Lung (tissue), 13 donors: ENCODE measurements around the gene EI24. TPM values are rescaled to one million over a fixed set of nuclear protein-coding genes. Genes with fewer than 3 reads are reported as not detected.
A peak's percentile ranks its signal among the peaks of the same experiment; 100 is the strongest.

ENCODE experiments used
- ATAC-seq: fragments of 200-7000 bp; cut with Tn5 transposase; one replicate; pipeline ENCODE4 v1.9.1; 2020; ENCODE audit warnings: moderate number of reproducible peaks; ENCODE audit not compliant: insufficient read depth, low FRiP score
- DNase-seq, 3 donors: peaks; one replicate each; pipeline ENCODE4 v3.0.0-alpha.2; 2013 to 2017
- H3K27ac ChIP-seq, 2 donors: one replicate each; pipeline ENCODE4 v1.5.1; 2013; ENCODE audit warnings: mild to moderate bottlenecking in 2 of 2, moderate library complexity in 2 of 2, control low read depth in 1 of 2, inconsistent platforms in 1 of 2, low read depth in 1 of 2, low read length in 1 of 2
- H3K27me3 ChIP-seq, 3 donors: one replicate each; pipeline ENCODE4 v1.5.1; 2013; ENCODE audit warnings: low read length in 2 of 3; ENCODE audit not compliant: control insufficient read depth in 3 of 3, insufficient read depth in 3 of 3
- H3K36me3 ChIP-seq, 4 donors: one replicate each; pipeline ENCODE4 v1.5.1; 2013; ENCODE audit warnings: low read length in 4 of 4, mild to moderate bottlenecking in 1 of 4, moderate library complexity in 1 of 4; ENCODE audit not compliant: control insufficient read depth in 4 of 4, insufficient read depth in 4 of 4
- H3K4me1 ChIP-seq, 5 donors: one replicate each; pipeline ENCODE4 v1.5.1; 2013; ENCODE audit warnings: low read length in 5 of 5, mild to moderate bottlenecking in 2 of 5, moderate library complexity in 1 of 5; ENCODE audit not compliant: control insufficient read depth in 5 of 5, insufficient read depth in 5 of 5
- H3K4me3 ChIP-seq: one replicate; pipeline ENCODE4 v1.5.1; 2013; ENCODE audit warnings: mild to moderate bottlenecking, control low read depth, moderate library complexity
- H3K9ac ChIP-seq, 2 donors: one replicate each; pipeline ENCODE4 v1.5.1; 2013; ENCODE audit warnings: low read length in 2 of 2, control low read depth in 1 of 2; ENCODE audit not compliant: insufficient read depth in 1 of 2
- H3K9me3 ChIP-seq, 4 donors: one replicate each; pipeline ENCODE4 v1.5.1; 2013; ENCODE audit warnings: low read length in 3 of 4, mild to moderate bottlenecking in 1 of 4, moderate library complexity in 1 of 4; ENCODE audit not compliant: control insufficient read depth in 4 of 4, insufficient read depth in 3 of 4
- WGBS, 2 donors: extraction: QIAGEN DNeasy Blood & Tissue Kit; methylation state at CpG; one replicate each; pipeline ENCODE4 v1.1.7; 2013; 5-methylcytosine and 5-hydroxymethylcytosine counted together
- polyA plus RNA-seq, 2 donors: library from polyadenylated mRNA; stranded (reverse); fragments of 200-250 nt; gene quantifications; one replicate each; pipeline ENCODE4 v1.2.1, GENCODE V29; 2013
- small RNA-seq: library from RNA; depleted of rRNA; stranded (forward); fragments of <200 nt; gene quantifications from one replicate; pipeline ENCODE3, GENCODE V24; 2014; ENCODE audit warnings: low replicate concordance
- total RNA-seq, 2 donors: library from RNA; depleted of rRNA in 1 of 2; stranded (reverse); fragments of >200 nt in 1 of 2; gene quantifications; one replicate each; pipeline ENCODE4 v1.2.1, GENCODE V29; 2014 to 2021
- TF ChIP-seq, protein P1 (sequence below): IDR thresholded peaks from 2 replicates; pipeline ENCODE4 v1.5.1; 2012; ENCODE audit warnings: mild to moderate bottlenecking; ENCODE audit errors: control extremely low read depth, extremely low read depth
- donor health status: control.
- donor health status: control.
- donor health status: Bipolar disorder and iron deficiency.
- donor health status: healthy.
- donor health status: DM: yes; HTN: yes; CAD: no.

EI24 gene
- total and polyA plus RNA-seq, 4 donors = 36.7 to 84.8 (median 67.3) TPM

DNA sequence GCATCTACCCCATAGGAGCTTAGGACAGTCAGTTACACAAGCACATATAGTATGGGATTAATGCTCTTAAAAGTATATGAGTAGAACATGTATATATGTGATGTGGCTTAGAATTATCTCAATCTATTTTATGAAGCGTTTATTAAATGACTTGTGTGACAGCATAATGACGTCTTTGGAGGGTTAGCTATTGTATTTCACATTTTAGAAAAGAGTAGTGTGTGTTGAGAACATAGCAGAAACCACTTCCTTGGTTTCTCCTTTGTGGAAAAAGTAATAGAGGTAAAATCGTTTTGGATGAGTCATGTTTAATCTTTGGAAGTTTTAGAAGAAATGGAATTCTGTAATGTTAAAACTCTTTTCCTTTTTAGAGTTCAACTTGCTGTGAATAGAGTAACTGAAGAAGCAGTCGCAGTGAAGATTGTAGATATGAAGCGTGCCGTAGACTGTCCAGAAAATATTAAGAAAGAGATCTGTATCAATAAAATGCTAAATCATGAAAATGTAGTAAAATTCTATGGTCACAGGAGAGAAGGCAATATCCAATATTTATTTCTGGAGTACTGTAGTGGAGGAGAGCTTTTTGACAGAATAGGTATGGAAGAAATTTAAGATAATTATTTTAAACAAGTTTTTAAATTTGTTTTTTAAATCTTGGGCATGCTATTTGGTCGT, 58.1 kb downstream of the EI24 start:
- Histone ChIP-seq H3K36me3 (peaks cover 0 to 4% (median 1%) of the 10 kb centered on the region in 4 donors), H3K4me3 (no peak overlapping the region), H3K4me1 (peaks cover 0 to 18% (median 3%) of the 10 kb centered on the region in 5 donors), H3K9me3 (no peaks in the 10 kb centered on the region), H3K9ac (peak overlapping the region; percentile 71 to 84), H3K27me3 (no peaks in the 10 kb centered on the region), H3K27ac (no peak overlapping the region)
- WGBS, 2 donors = 68 to 72% methylated on average over 7 of the region's 7 CpGs
- no peak for ATAC-seq
- peak in 1 of 3 donors; percentile 10 for DNase-seq
- TF ChIP-seq, protein P1, sequence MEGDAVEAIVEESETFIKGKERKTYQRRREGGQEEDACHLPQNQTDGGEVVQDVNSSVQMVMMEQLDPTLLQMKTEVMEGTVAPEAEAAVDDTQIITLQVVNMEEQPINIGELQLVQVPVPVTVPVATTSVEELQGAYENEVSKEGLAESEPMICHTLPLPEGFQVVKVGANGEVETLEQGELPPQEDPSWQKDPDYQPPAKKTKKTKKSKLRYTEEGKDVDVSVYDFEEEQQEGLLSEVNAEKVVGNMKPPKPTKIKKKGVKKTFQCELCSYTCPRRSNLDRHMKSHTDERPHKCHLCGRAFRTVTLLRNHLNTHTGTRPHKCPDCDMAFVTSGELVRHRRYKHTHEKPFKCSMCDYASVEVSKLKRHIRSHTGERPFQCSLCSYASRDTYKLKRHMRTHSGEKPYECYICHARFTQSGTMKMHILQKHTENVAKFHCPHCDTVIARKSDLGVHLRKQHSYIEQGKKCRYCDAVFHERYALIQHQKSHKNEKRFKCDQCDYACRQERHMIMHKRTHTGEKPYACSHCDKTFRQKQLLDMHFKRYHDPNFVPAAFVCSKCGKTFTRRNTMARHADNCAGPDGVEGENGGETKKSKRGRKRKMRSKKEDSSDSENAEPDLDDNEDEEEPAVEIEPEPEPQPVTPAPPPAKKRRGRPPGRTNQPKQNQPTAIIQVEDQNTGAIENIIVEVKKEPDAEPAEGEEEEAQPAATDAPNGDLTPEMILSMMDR = no peak

Small RNA genes within 50 kb of the gene (small RNA-seq; reads per million reads assigned to genes)
- gene RNU6-1156P = not detected

Other genes starting within 250 kb of the EI24 start
- 10 to 100 TPM; 19.6 to 37.5 TPM for gene FEZ1, start 73.2 kb upstream of the EI24 start, total RNA-seq
- gene FEZ1, start 73.2 kb upstream of the EI24 start, polyA plus RNA-seq = 10 to 100 TPM; 19.0 to 22.3 TPM
- 100 to 1,000 TPM; 103 to 136 TPM for gene STT3A, start 23.4 kb downstream of the EI24 start, total RNA-seq
- 10 to 100 TPM; 49.6 to 99.0 TPM for gene STT3A, start 23.4 kb downstream of the EI24 start, polyA plus RNA-seq
- gene CHEK1, start 55.7 kb downstream of the EI24 start, total RNA-seq = 1 to 10 TPM; 5.8 to 6.4 TPM
- 1 to 10 TPM; 2.3 to 2.4 TPM for gene CHEK1, start 55.7 kb downstream of the EI24 start, polyA plus RNA-seq
- not detected for gene ACRV1, start 111.4 kb downstream of the EI24 start, total RNA-seq
- not detected for gene ACRV1, start 111.4 kb downstream of the EI24 start, polyA plus RNA-seq
- gene PATE1, start 176.8 kb downstream of the EI24 start, total RNA-seq = not detected
- gene PATE1, start 176.8 kb downstream of the EI24 start, polyA plus RNA-seq = not detected
- not detected for gene PATE2, start 209.4 kb downstream of the EI24 start, total RNA-seq
- gene PATE2, start 209.4 kb downstream of the EI24 start, polyA plus RNA-seq = not detected
- not detected for gene PATE3, start 218.7 kb downstream of the EI24 start, total RNA-seq
- not detected for gene PATE3, start 218.7 kb downstream of the EI24 start, polyA plus RNA-seq